WTC11 (cell line): ENCODE results near the gene RBM24.

ENCODE experiments used
- CTCF ChIP-seq: fragments of 200-600 bp; IDR thresholded peaks from 2 replicates; pipeline ENCODE4 v1.8.0; 2022; ENCODE audit warnings: antibody characterized with exemption
- ESRRA ChIP-seq: sonication (generic); formaldehyde crosslinking; IDR thresholded peaks from 2 replicates; pipeline ENCODE4 v1.8.1; 2022; ENCODE audit warnings: mild to moderate bottlenecking, missing genetic modification reagents, borderline replicate concordance
- RELA ChIP-seq: sonication (generic); formaldehyde crosslinking; IDR thresholded peaks from 2 replicates; pipeline ENCODE4 v1.8.1; 2022; ENCODE audit warnings: missing genetic modification reagents, mild to moderate bottlenecking, borderline replicate concordance
- USF2 ChIP-seq: sonication (generic); formaldehyde crosslinking; IDR thresholded peaks from 2 replicates; pipeline ENCODE4 v1.8.1; 2023; ENCODE audit warnings: mild to moderate bottlenecking, missing genetic modification reagents, moderate library complexity
- ZNF121 ChIP-seq: sonication (generic); formaldehyde crosslinking; IDR thresholded peaks from 2 replicates; pipeline ENCODE4 v1.8.0; 2023; ENCODE audit warnings: missing genetic modification reagents
- ZNF671 ChIP-seq: fragments of 250-450 bp; sonication (Bioruptor Pico); IDR thresholded peaks from 2 replicates; pipeline ENCODE4 v1.8.0; 2021; ENCODE audit warnings: mild to moderate bottlenecking
- TF ChIP-seq, protein P1 (sequence below): sonication (generic); formaldehyde crosslinking; IDR thresholded peaks from 2 replicates; pipeline ENCODE4 v1.8.0; 2022; ENCODE audit warnings: mild to moderate bottlenecking, missing genetic modification reagents
- TF ChIP-seq, protein P2 (sequence below): sonication (generic); formaldehyde crosslinking; IDR thresholded peaks from 2 replicates; pipeline ENCODE4 v1.8.1; 2022; ENCODE audit warnings: low read depth, missing genetic modification reagents, borderline replicate concordance
- TF ChIP-seq, protein P3 (sequence below): sonication (generic); formaldehyde crosslinking; IDR thresholded peaks from 2 replicates; pipeline ENCODE4 v1.8.1; 2023; ENCODE audit warnings: mild to moderate bottlenecking, missing genetic modification reagents

DNA sequence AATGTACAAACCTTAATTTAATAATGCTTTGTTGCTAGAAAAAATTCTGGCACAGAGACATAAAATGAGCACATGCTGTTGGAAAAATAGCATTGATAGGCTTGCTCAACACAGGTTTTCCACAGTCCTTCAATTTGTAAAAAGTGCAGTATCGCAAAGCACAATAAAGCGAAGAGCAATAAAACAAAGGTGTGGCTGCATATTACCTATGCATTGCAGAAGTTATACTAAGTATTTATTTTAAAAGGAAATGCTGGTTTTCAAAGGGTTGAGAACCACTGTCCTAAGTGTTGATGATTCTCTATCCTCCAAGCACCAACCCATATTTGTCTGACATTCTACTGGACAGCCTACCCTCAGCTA is 58.1 kb downstream of the RBM24 start:
- TF ChIP-seq ZNF121 (CRISPR knock-in tag) (no peak), CTCF (no peak), ZNF671 (no peak), RELA (no peak), USF2 (CRISPR knock-in tag) (no peak), ESRRA (CRISPR knock-in tag) (no peak)
- TF ChIP-seq, protein P1, sequence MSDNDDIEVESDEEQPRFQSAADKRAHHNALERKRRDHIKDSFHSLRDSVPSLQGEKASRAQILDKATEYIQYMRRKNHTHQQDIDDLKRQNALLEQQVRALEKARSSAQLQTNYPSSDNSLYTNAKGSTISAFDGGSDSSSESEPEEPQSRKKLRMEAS (CRISPR knock-in tag): no peak
- TF ChIP-seq, protein P2, sequence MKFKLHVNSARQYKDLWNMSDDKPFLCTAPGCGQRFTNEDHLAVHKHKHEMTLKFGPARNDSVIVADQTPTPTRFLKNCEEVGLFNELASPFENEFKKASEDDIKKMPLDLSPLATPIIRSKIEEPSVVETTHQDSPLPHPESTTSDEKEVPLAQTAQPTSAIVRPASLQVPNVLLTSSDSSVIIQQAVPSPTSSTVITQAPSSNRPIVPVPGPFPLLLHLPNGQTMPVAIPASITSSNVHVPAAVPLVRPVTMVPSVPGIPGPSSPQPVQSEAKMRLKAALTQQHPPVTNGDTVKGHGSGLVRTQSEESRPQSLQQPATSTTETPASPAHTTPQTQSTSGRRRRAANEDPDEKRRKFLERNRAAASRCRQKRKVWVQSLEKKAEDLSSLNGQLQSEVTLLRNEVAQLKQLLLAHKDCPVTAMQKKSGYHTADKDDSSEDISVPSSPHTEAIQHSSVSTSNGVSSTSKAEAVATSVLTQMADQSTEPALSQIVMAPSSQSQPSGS (CRISPR knock-in tag): no peak
- TF ChIP-seq, protein P3, sequence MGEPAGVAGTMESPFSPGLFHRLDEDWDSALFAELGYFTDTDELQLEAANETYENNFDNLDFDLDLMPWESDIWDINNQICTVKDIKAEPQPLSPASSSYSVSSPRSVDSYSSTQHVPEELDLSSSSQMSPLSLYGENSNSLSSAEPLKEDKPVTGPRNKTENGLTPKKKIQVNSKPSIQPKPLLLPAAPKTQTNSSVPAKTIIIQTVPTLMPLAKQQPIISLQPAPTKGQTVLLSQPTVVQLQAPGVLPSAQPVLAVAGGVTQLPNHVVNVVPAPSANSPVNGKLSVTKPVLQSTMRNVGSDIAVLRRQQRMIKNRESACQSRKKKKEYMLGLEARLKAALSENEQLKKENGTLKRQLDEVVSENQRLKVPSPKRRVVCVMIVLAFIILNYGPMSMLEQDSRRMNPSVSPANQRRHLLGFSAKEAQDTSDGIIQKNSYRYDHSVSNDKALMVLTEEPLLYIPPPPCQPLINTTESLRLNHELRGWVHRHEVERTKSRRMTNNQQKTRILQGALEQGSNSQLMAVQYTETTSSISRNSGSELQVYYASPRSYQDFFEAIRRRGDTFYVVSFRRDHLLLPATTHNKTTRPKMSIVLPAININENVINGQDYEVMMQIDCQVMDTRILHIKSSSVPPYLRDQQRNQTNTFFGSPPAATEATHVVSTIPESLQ (CRISPR knock-in tag): no peak
